H1 (cell line): ENCODE measurements around the gene DNAI1. TPM values are rescaled to one million over a fixed set of nuclear protein-coding genes. Genes with fewer than 3 reads are reported as not detected.

Experiments
- CTCF ChIA-PET: fragments of 300-600 bp; sonication (Branson Sonifier 250); formaldehyde crosslinking; loops from one replicate; lab custom pipeline; 2021; ENCODE audit not compliant: partially characterized antibody; lab: Charles Lee
- POLR2A ChIA-PET: fragments of 300-600 bp; sonication (Branson Sonifier 250); formaldehyde crosslinking; loops from one replicate; lab custom pipeline; 2021; ENCODE audit warnings: inconsistent platforms; ENCODE audit not compliant: partially characterized antibody; lab: Charles Lee
- DNase-seq, 2 experiments: peaks; one replicate each; pipeline versions ENCODE4 v3.0.0 to v3.0.0-alpha.2; 2010 to 2022; ENCODE audit warnings: low spot score in 2 of 2, low read depth in 1 of 2, mixed read lengths in 1 of 2
- FAIRE-seq: peaks from 2 replicates; lab custom pipeline; 2011; peaks lifted over from hg19 to GRCh38; lab: Jason Lieb, UNC
- H2AFZ ChIP-seq: 2 replicates; pipeline ENCODE4 v1.8.1; 2012; ENCODE audit warnings: low read length, inconsistent platforms
- H2AK5ac ChIP-seq: 2 replicates; pipeline ENCODE4 v1.6.1; 2013; ENCODE audit warnings: low read depth, low read length
- H2BK120ac ChIP-seq: replicated peaks from 2 replicates; pipeline ENCODE3; 2013; ENCODE audit warnings: low read depth, low read length, inconsistent platforms
- H2BK12ac ChIP-seq: 2 replicates; pipeline ENCODE4 v1.6.1; 2013; ENCODE audit warnings: low read depth, low read length
- H2BK15ac ChIP-seq: 2 replicates; pipeline ENCODE4 v1.6.1; 2013; ENCODE audit warnings: low read length
- H2BK20ac ChIP-seq: 2 replicates; pipeline ENCODE4 v1.6.1; 2013; ENCODE audit warnings: low read length
- H2BK5ac ChIP-seq: 2 replicates; pipeline ENCODE4 v1.6.1; 2013; ENCODE audit warnings: low read depth, low read length
- H3K14ac ChIP-seq: 2 replicates; pipeline ENCODE4 v1.6.1; 2013; ENCODE audit warnings: inconsistent platforms; ENCODE audit not compliant: insufficient read length
- H3K18ac ChIP-seq: 2 replicates; pipeline ENCODE4 v1.6.1; 2013; ENCODE audit warnings: low read length; ENCODE audit errors: extremely low read depth
- H3K23ac ChIP-seq: 2 replicates; pipeline ENCODE4 v1.6.1; 2013; ENCODE audit warnings: inconsistent platforms; ENCODE audit not compliant: insufficient read length
- H3K23me2 ChIP-seq: 2 replicates; pipeline ENCODE4 v1.6.1; 2013; ENCODE audit warnings: low read depth, low read length
- H3K27ac ChIP-seq: 2 replicates; pipeline ENCODE4 v1.6.1; 2011; ENCODE audit warnings: low read depth, low read length, inconsistent platforms
- H3K27me3 ChIP-seq, 4 experiments: replicated peaks in 1 of 4; 1 replicate in 1 of 4; 2 replicates in 3 of 4; pipeline versions ENCODE4 v1.6.1 to v1.8.1; 2011 to 2013; ENCODE audit warnings: low read length in 3 of 4, mild to moderate bottlenecking in 3 of 4, inconsistent platforms in 2 of 4, mixed read lengths in 2 of 4, moderate library complexity in 1 of 4; ENCODE audit not compliant: control insufficient read depth in 3 of 4, insufficient read depth in 3 of 4; ENCODE audit errors: extremely low read depth in 1 of 4
- H3K36me3 ChIP-seq, 4 experiments: 2 replicates each; pipeline versions ENCODE4 v1.6.1 to v1.8.1; 2011 to 2013; ENCODE audit warnings: mild to moderate bottlenecking in 4 of 4, low read length in 3 of 4, moderate library complexity in 2 of 4, control low read depth in 1 of 4, inconsistent platforms in 1 of 4; ENCODE audit not compliant: insufficient read depth in 4 of 4, control insufficient read depth in 2 of 4
- H3K4ac ChIP-seq: replicated peaks from 2 replicates; pipeline ENCODE3; 2013; ENCODE audit warnings: low read length, low read depth, mixed read lengths, inconsistent platforms; ENCODE audit not compliant: insufficient read length
- H3K4me1 ChIP-seq, 4 experiments: replicated peaks in 1 of 4; 1 replicate in 1 of 4; 2 replicates in 3 of 4; pipeline versions ENCODE4 v1.6.1 to v1.8.1; 2011 to 2013; ENCODE audit warnings: low read length in 3 of 4, inconsistent platforms in 2 of 4, mixed read lengths in 1 of 4; ENCODE audit not compliant: insufficient read depth in 4 of 4, control insufficient read depth in 3 of 4
- H3K4me2 ChIP-seq, 2 experiments: 2 replicates each; pipeline versions ENCODE4 v1.6.1 to v1.8.1; 2011 to 2013; ENCODE audit warnings: low read depth in 2 of 2, low read length in 2 of 2, control low read depth in 1 of 2, inconsistent platforms in 1 of 2, mild to moderate bottlenecking in 1 of 2; ENCODE audit not compliant: insufficient read depth in 1 of 2
- H3K4me3 ChIP-seq, 4 experiments: fragments of 200-600, 300-600 bp in 1 of 4; sonication (generic), shearing (Covaris generic), sonication (Bioruptor Twin) in 1 of 4; 2 replicates each; pipeline versions ENCODE4 v1.5.1 to v1.8.1; 2011 to 2016; ENCODE audit warnings: low read length in 4 of 4, low read depth in 3 of 4, control low read depth in 2 of 4, inconsistent platforms in 2 of 4, mild to moderate bottlenecking in 2 of 4, mixed read lengths in 1 of 4, moderate library complexity in 1 of 4; ENCODE audit not compliant: insufficient read depth in 2 of 4; ENCODE audit errors: extremely low read depth in 1 of 4
- H3K56ac ChIP-seq: replicated peaks from 2 replicates; pipeline ENCODE3; 2013; ENCODE audit warnings: low read depth, mild to moderate bottlenecking, mixed read lengths, low read length, inconsistent platforms; ENCODE audit not compliant: insufficient read length
- H3K79me1 ChIP-seq: 2 replicates; pipeline ENCODE4 v1.6.1; 2013; ENCODE audit warnings: low read depth, low read length, control low read depth
- H3K79me2 ChIP-seq, 2 experiments: 2 replicates each; pipeline versions ENCODE4 v1.6.1 to v1.8.1; 2012 to 2013; ENCODE audit warnings: low read length in 2 of 2, mild to moderate bottlenecking in 2 of 2, inconsistent platforms in 1 of 2; ENCODE audit not compliant: insufficient read depth in 2 of 2, control insufficient read depth in 1 of 2
- H3K9ac ChIP-seq, 4 experiments: replicated peaks in 1 of 4; 1 replicate in 1 of 4; 2 replicates in 3 of 4; pipeline versions ENCODE4 v1.6.1 to v1.8.1; 2011 to 2013; ENCODE audit warnings: low read depth in 3 of 4, low read length in 3 of 4, control low read depth in 2 of 4, mild to moderate bottlenecking in 2 of 4, moderate library complexity in 2 of 4, inconsistent platforms in 1 of 4; ENCODE audit errors: extremely low read depth in 1 of 4
- H3K9me3 ChIP-seq, 2 experiments: 2 replicates each; pipeline versions ENCODE4 v1.6.1 to v1.8.1; 2012 to 2013; ENCODE audit warnings: mild to moderate bottlenecking in 2 of 2, moderate library complexity in 2 of 2, control low read depth in 1 of 2, inconsistent platforms in 1 of 2, low read depth in 1 of 2, low read length in 1 of 2, mixed read lengths in 1 of 2; ENCODE audit not compliant: insufficient read depth in 2 of 2
- H4K20me1 ChIP-seq, 2 experiments: replicated peaks in 1 of 2; 2 replicates each; pipeline versions ENCODE3 to v1.8.1; 2011 to 2013; ENCODE audit warnings: inconsistent platforms in 2 of 2, low read length in 2 of 2, mild to moderate bottlenecking in 1 of 2; ENCODE audit not compliant: insufficient read depth in 2 of 2, control insufficient read depth in 1 of 2
- H4K5ac ChIP-seq: 2 replicates; pipeline ENCODE4 v1.6.1; 2013; ENCODE audit warnings: low read length, low read depth, mixed read lengths, inconsistent platforms; ENCODE audit not compliant: insufficient read length
- H4K8ac ChIP-seq: 2 replicates; pipeline ENCODE4 v1.8.0; 2013; ENCODE audit warnings: mild to moderate bottlenecking, moderate library complexity, low read length, inconsistent platforms; ENCODE audit not compliant: insufficient read depth; ENCODE audit errors: extremely low read depth
- H4K91ac ChIP-seq: replicated peaks from 2 replicates; pipeline ENCODE3; 2013; ENCODE audit warnings: low read length, mixed read lengths, inconsistent platforms; ENCODE audit not compliant: insufficient read length
- GTF2F1 ChIP-seq: IDR thresholded peaks from 2 replicates; pipeline ENCODE4 v1.6.1; 2012; ENCODE audit warnings: low read depth, low read length, improper control_type of control experiment, borderline replicate concordance
- KDM4A ChIP-seq: IDR thresholded peaks from one replicate; pipeline ENCODE4 v1.7.1; 2012; ENCODE audit warnings: low read depth, mild to moderate bottlenecking, moderate library complexity, low read length, inconsistent platforms; ENCODE audit not compliant: severe bottlenecking
- KDM5A ChIP-seq: fragments of 200-600 bp; IDR thresholded peaks from 2 replicates; pipeline ENCODE4 v1.7.1; 2012; ENCODE audit warnings: mild to moderate bottlenecking, low read length, inconsistent platforms, mixed read lengths
- MAFK ChIP-seq: IDR thresholded peaks from 2 replicates; pipeline ENCODE4 v1.6.1; 2012; ENCODE audit warnings: low read depth, mild to moderate bottlenecking, improper control_type of control experiment, low read length
- RNF2 ChIP-seq: fragments of 200-900, 300-1000 bp; sonication (generic); IDR thresholded peaks from 2 replicates; pipeline ENCODE4 v1.7.1; 2016; ENCODE audit warnings: borderline replicate concordance, low read depth, mild to moderate bottlenecking, antibody characterized with exemption, low read length; ENCODE audit not compliant: poor library complexity, severe bottlenecking; ENCODE audit errors: missing control alignments
- SAP30 ChIP-seq: fragments of 300-600 bp; sonication (generic); IDR thresholded peaks from 2 replicates; pipeline ENCODE4 v1.7.1; 2012; ENCODE audit warnings: low read length, moderate library complexity, mild to moderate bottlenecking, inconsistent platforms; ENCODE audit not compliant: insufficient read depth, insufficient replicate concordance
- SIN3A ChIP-seq, 2 experiments: IDR thresholded peaks in 1 of 2; conservative IDR thresholded peaks in 1 of 2; 2 replicates each; pipeline ENCODE4 v1.6.1; 2011 to 2012; ENCODE audit warnings: low read length in 2 of 2, improper control_type of control experiment in 1 of 2, low read depth in 1 of 2, mild to moderate bottlenecking in 1 of 2
- WGBS, 2 experiments: shearing (Covaris generic) in 1 of 2; methylation state at CpG; one replicate each; pipeline versions ENCODE4 v1.1.6 to v1.1.7; 2013 to 2015; ENCODE audit warnings: low lambda C conversion rate in 2 of 2, mixed read lengths in 2 of 2, inconsistent platforms in 1 of 2, low coverage in 1 of 2, missing lambda C conversion rate in 1 of 2; ENCODE audit not compliant: insufficient replicate concordance in 2 of 2, insufficient coverage in 1 of 2, insufficient read length in 1 of 2; ENCODE audit errors: extremely low coverage in 1 of 2, missing lambda C conversion rate in 1 of 2; 5-methylcytosine and 5-hydroxymethylcytosine counted together
- polyA plus RNA-seq, 7 experiments: library from polyadenylated mRNA; depleted of rRNA in 3 of 7; stranded (reverse) in 5 of 7; unstranded in 2 of 7; fragments of >200 nt in 5 of 7; fragments of 200-250 nt in 2 of 7; gene quantifications; 1 replicate in 5 of 7; 2 replicates in 1 of 7; 4 replicates in 1 of 7; pipeline versions ENCODE4 v1.2.1 to v1.2.3, GENCODE V29; 2011 to 2013; ENCODE audit warnings: missing spikeins in 2 of 7, mixed read lengths in 2 of 7
- total RNA-seq: library from RNA; stranded (reverse); fragmentation: NEBNext Ultra II Directional; extraction: Animal tissue kit (Norgen Biotek cat#: 25700); gene quantifications from 2 replicates; pipeline ENCODE4 v1.2.1, GENCODE V29; 2021

The DNAI1 gene
- total and polyA plus RNA-seq, 2 of the 8 experiments (the other 6 are each of a cell fraction or from before 2014, with no cell fraction given) = 0.37 to 0.54 TPM

GRCh38 chr9:34565856-34566255, 107.3 kb downstream of the DNAI1 start:
- no peaks in the 10 kb centered on the region for H3K36me3 ChIP-seq
- H3K4me3 ChIP-seq = no peak overlapping the region
- no peak overlapping the region for H2BK12ac ChIP-seq
- no peak overlapping the region for H2BK20ac ChIP-seq
- DNase-seq = no peak
- no peaks in the 10 kb centered on the region for H4K20me1 ChIP-seq
- no peaks in the 10 kb centered on the region for H3K23me2 ChIP-seq
- H4K91ac ChIP-seq = peak overlapping the region; percentile 29
- H4K8ac ChIP-seq = no peak overlapping the region; the same call in 1 of the 2 replicates
- H2BK15ac ChIP-seq = no peak overlapping the region
- CTCF ChIA-PET = interaction anchor here (0.8 to 11.9 kb wide), 8 partner anchors 17 to 127 kb away, joined by 3 to 214 read pairs (median 21); partner anchors contain the start of gene CNTFR
- H3K14ac ChIP-seq = no peak overlapping the region
- H3K4me2 ChIP-seq = no peak overlapping the region
- TF ChIP-seq GTF2F1 = no peak
- TF ChIP-seq MAFK = no peak
- no peak for TF ChIP-seq SIN3A (conservative IDR thresholded peaks at IDR 0.05 in 1 of 2, IDR thresholded peaks at IDR 0.05 in 1 of 2; ENCODE audit: low read depth in 1 of 2, low read length in 2 of 2)
- no peak for TF ChIP-seq RNF2
- TF ChIP-seq SAP30 = no peak
- TF ChIP-seq KDM4A = no peak
- no peak for TF ChIP-seq KDM5A
- POLR2A ChIA-PET = no interaction called here
- no peak overlapping the region for H3K9ac ChIP-seq
- no peak overlapping the region for H3K56ac ChIP-seq
- 75% methylated on average over 3 of the region's 8 CpGs; no CpG with 5 or more reads in 1 of the 2 experiments for WGBS, 2 experiments
- H3K4me1 ChIP-seq = peaks cover 9 to 37% (median 15%) of the 10 kb centered on the region in 4 experiments
- H2AK5ac ChIP-seq = no peak overlapping the region
- H3K27me3 ChIP-seq = peaks cover 0 to 3% (median 3%) of the 10 kb centered on the region in 4 experiments; a peak in 3 of 7 replicates
- H3K27ac ChIP-seq = no peak overlapping the region
- H2BK120ac ChIP-seq = no peak overlapping the region
- no peak overlapping the region for H4K5ac ChIP-seq
- H3K23ac ChIP-seq = no peak overlapping the region
- H2AFZ ChIP-seq = no peak overlapping the region
- H3K79me1 ChIP-seq = no peaks in the 10 kb centered on the region
- 0 out of 4 replicates have a peak, but pooled peaks cover 0 to 3% of the 10 kb centered on the region in 2 experiments for H3K9me3 ChIP-seq
- no peak overlapping the region for H3K4ac ChIP-seq
- no peak for FAIRE-seq
- H3K79me2 ChIP-seq = no peaks in the 10 kb centered on the region
- no peak overlapping the region for H3K18ac ChIP-seq
- H2BK5ac ChIP-seq = no peak overlapping the region
